IMR-90 (cell line): ENCODE data around the gene HAGHL. TPM values are rescaled to one million over a fixed set of nuclear protein-coding genes. Genes with fewer than 3 reads are reported as not detected.
A peak's percentile ranks its signal among the peaks of the same experiment; 100 is the strongest.

Experiments used
- ATAC-seq: fragments of 200-7000 bp; cut with Tn5 transposase; 2 replicates; pipeline ENCODE4 v1.9.1; 2020; ENCODE audit warnings: low read depth, mild to moderate bottlenecking, moderate library complexity
- BruUV-seq: library from RNA; stranded (reverse); fragments of 400-500 nt; replicated peaks from 2 replicates; lab custom pipeline; 2021; lab: Mats Ljungman, UMichigan
- CTCF ChIA-PET: fragments of 300-600 bp; formaldehyde crosslinking; extraction: SDS; loops from one replicate; lab custom pipeline; 2021; ENCODE audit warnings: antibody characterized with exemption; lab: Yijun Ruan, JAX
- POLR2A ChIA-PET: fragments of 300-600 bp; sonication (Branson Sonifier 250); formaldehyde crosslinking; loops from one replicate; lab custom pipeline; 2022; ENCODE audit warnings: antibody characterized with exemption; ENCODE audit not compliant: unreplicated experiment; lab: Charles Lee
- DNase-seq: peaks from one replicate; pipeline ENCODE4 v3.0.0; 2013
- H2AFZ ChIP-seq: replicated peaks from 2 replicates; pipeline ENCODE3; 2013; ENCODE audit warnings: low read length, mild to moderate bottlenecking; ENCODE audit not compliant: poor library complexity
- H2AK5ac ChIP-seq: 2 replicates; pipeline ENCODE4 v1.6.1; 2013; ENCODE audit warnings: low read depth, low read length, inconsistent platforms
- H2AK9ac ChIP-seq: replicated peaks from 2 replicates; pipeline ENCODE3; 2013; ENCODE audit warnings: mild to moderate bottlenecking, low read depth, low read length, moderate library complexity; ENCODE audit not compliant: poor library complexity
- H2BK120ac ChIP-seq: 2 replicates; pipeline ENCODE4 v1.6.1; 2013; ENCODE audit warnings: low read depth, low read length, inconsistent platforms
- H2BK15ac ChIP-seq: 3 replicates; pipeline ENCODE4 v1.6.1; 2013; ENCODE audit warnings: low read depth, low read length, inconsistent platforms
- H2BK20ac ChIP-seq: 2 replicates; pipeline ENCODE4 v1.6.1; 2013; ENCODE audit warnings: low read depth, mild to moderate bottlenecking, inconsistent platforms, low read length, moderate library complexity
- H2BK5ac ChIP-seq: 2 replicates; pipeline ENCODE4 v1.6.1; 2013; ENCODE audit warnings: mild to moderate bottlenecking, low read depth, low read length, inconsistent platforms; ENCODE audit not compliant: poor library complexity, severe bottlenecking
- H3K14ac ChIP-seq: replicated peaks from 2 replicates; pipeline ENCODE4 v1.6.1; 2013; ENCODE audit warnings: low read depth, low read length, inconsistent platforms
- H3K18ac ChIP-seq: 2 replicates; pipeline ENCODE4 v1.6.1; 2013; ENCODE audit warnings: low read depth, low read length, control low read depth
- H3K23ac ChIP-seq: 2 replicates; pipeline ENCODE4 v1.6.1; 2013; ENCODE audit warnings: low read depth, low read length, inconsistent platforms
- H3K27ac ChIP-seq: 2 replicates; pipeline ENCODE4 v1.5.1; 2013; ENCODE audit warnings: mild to moderate bottlenecking, control low read depth, low read length; ENCODE audit not compliant: insufficient read depth
- H3K27me3 ChIP-seq: 2 replicates; pipeline ENCODE4 v1.6.1; 2013; ENCODE audit warnings: low read length; ENCODE audit not compliant: control insufficient read depth, insufficient read depth
- H3K36me3 ChIP-seq: 2 replicates; pipeline ENCODE4 v1.6.1; 2013; ENCODE audit warnings: low read length, mixed read lengths; ENCODE audit not compliant: control insufficient read depth, insufficient read depth
- H3K4ac ChIP-seq: 2 replicates; pipeline ENCODE4 v1.6.1; 2013; ENCODE audit warnings: low read depth, low read length, inconsistent platforms
- H3K4me1 ChIP-seq: 2 replicates; pipeline ENCODE4 v1.6.1; 2013; ENCODE audit warnings: low read length, mixed read lengths; ENCODE audit not compliant: control insufficient read depth, insufficient read depth
- H3K4me2 ChIP-seq: 2 replicates; pipeline ENCODE4 v1.6.1; 2013; ENCODE audit warnings: low read depth, mild to moderate bottlenecking, control low read depth, low read length, moderate library complexity
- H3K4me3 ChIP-seq: 2 replicates; pipeline ENCODE4 v1.5.1; 2013; ENCODE audit warnings: low read depth, mild to moderate bottlenecking, control low read depth, low read length, moderate library complexity; ENCODE audit not compliant: insufficient read depth
- H3K56ac ChIP-seq: 2 replicates; pipeline ENCODE4 v1.6.1; 2013; ENCODE audit warnings: low read length, inconsistent platforms; ENCODE audit not compliant: insufficient read depth; ENCODE audit errors: extremely low read depth
- H3K79me1 ChIP-seq, 2 experiments: 2 replicates each; pipeline ENCODE4 v1.6.1; 2013; ENCODE audit warnings: low read length in 2 of 2, inconsistent platforms in 1 of 2, low read depth in 1 of 2
- H3K9ac ChIP-seq: 2 replicates; pipeline ENCODE4 v1.6.1; 2013; ENCODE audit warnings: low read depth, low read length, control low read depth
- H3K9me1 ChIP-seq: 2 replicates; pipeline ENCODE4 v1.6.1; 2013; ENCODE audit warnings: low read length, inconsistent platforms; ENCODE audit not compliant: insufficient read depth
- H3K9me3 ChIP-seq: 2 replicates; pipeline ENCODE4 v1.6.1; 2013; ENCODE audit warnings: low read length; ENCODE audit not compliant: control insufficient read depth, insufficient read depth
- H4K20me1 ChIP-seq: 2 replicates; pipeline ENCODE4 v1.6.1; 2013; ENCODE audit warnings: low read length, inconsistent platforms; ENCODE audit not compliant: insufficient read depth
- H4K5ac ChIP-seq: 2 replicates; pipeline ENCODE4 v1.6.1; 2013; ENCODE audit warnings: mild to moderate bottlenecking, low read depth, low read length, control low read depth
- H4K8ac ChIP-seq, 2 experiments: 2 replicates each; pipeline ENCODE4 v1.6.1; 2013; ENCODE audit warnings: low read depth in 2 of 2, low read length in 2 of 2, control low read depth in 1 of 2, inconsistent platforms in 1 of 2
- H4K91ac ChIP-seq: 2 replicates; pipeline ENCODE4 v1.6.1; 2013; ENCODE audit warnings: low read depth, low read length, inconsistent platforms; ENCODE audit not compliant: insufficient read depth
- BHLHE40 ChIP-seq: fragments of 150-350 bp; IDR thresholded peaks from 2 replicates; pipeline ENCODE4 v1.6.1; 2016; ENCODE audit warnings: mild to moderate bottlenecking, low read depth, low read length
- CEBPB ChIP-seq: IDR thresholded peaks from 2 replicates; pipeline ENCODE4 v1.6.1; 2012; ENCODE audit warnings: low read depth, low read length, improper control_type of control experiment
- CHD1 ChIP-seq: IDR thresholded peaks from 2 replicates; pipeline ENCODE4 v1.6.1; 2012; ENCODE audit warnings: low read depth, low read length, improper control_type of control experiment
- ELK1 ChIP-seq: fragments of 150-350 bp; IDR thresholded peaks from 2 replicates; pipeline ENCODE4 v1.6.1; 2016; ENCODE audit warnings: low read depth, mild to moderate bottlenecking, low read length, moderate library complexity, borderline replicate concordance
- FOS ChIP-seq: fragments of 150-350 bp; IDR thresholded peaks from 2 replicates; pipeline ENCODE4 v1.6.1; 2016; ENCODE audit warnings: low read depth, low read length
- MAFK ChIP-seq: IDR thresholded peaks from 2 replicates; pipeline ENCODE4 v1.6.1; 2012; ENCODE audit warnings: low read depth, low read length, improper control_type of control experiment
- MAZ ChIP-seq: IDR thresholded peaks from 2 replicates; pipeline ENCODE4 v1.6.1; 2012; ENCODE audit warnings: low read depth, mild to moderate bottlenecking, low read length, improper control_type of control experiment, moderate library complexity, borderline replicate concordance
- MXI1 ChIP-seq: IDR thresholded peaks from 2 replicates; pipeline ENCODE4 v1.6.1; 2012; ENCODE audit warnings: low read depth, mild to moderate bottlenecking, low read length, moderate library complexity, borderline replicate concordance
- NFE2L2 ChIP-seq: fragments of 150-350 bp; IDR thresholded peaks from 2 replicates; pipeline ENCODE4 v1.6.1; 2016; ENCODE audit warnings: low read depth, mild to moderate bottlenecking, low read length
- POLR2A ChIP-seq: IDR thresholded peaks from 2 replicates; pipeline ENCODE4 v1.6.1; 2012; ENCODE audit warnings: mild to moderate bottlenecking, low read depth, low read length
- RAD21 ChIP-seq: IDR thresholded peaks from 2 replicates; pipeline ENCODE4 v1.6.1; 2012; ENCODE audit warnings: low read length, improper control_type of control experiment
- RCOR1 ChIP-seq: IDR thresholded peaks from 2 replicates; pipeline ENCODE4 v1.6.1; 2012; ENCODE audit warnings: mild to moderate bottlenecking, low read length, improper control_type of control experiment; ENCODE audit not compliant: insufficient replicate concordance
- RFX5 ChIP-seq: IDR thresholded peaks from 2 replicates; pipeline ENCODE4 v1.8.0; 2012; ENCODE audit warnings: low read depth, mild to moderate bottlenecking, low read length, moderate library complexity
- SMC3 ChIP-seq: fragments of 150-350 bp; IDR thresholded peaks from 2 replicates; pipeline ENCODE4 v1.6.1; 2016; ENCODE audit warnings: low read depth, mild to moderate bottlenecking, antibody characterized with exemption, low read length, moderate library complexity
- USF2 ChIP-seq: fragments of 150-350 bp; IDR thresholded peaks from 2 replicates; pipeline ENCODE4 v1.6.1; 2017; ENCODE audit warnings: mild to moderate bottlenecking, antibody characterized with exemption, low read length, low read depth
- WGBS, 2 experiments: methylation state at CpG; one replicate each; pipeline versions ENCODE4 v1.1.5 to v1.1.7; 2013; ENCODE audit warnings: missing lambda C conversion rate in 2 of 2; ENCODE audit not compliant: insufficient read length in 1 of 2; ENCODE audit errors: extremely low coverage in 2 of 2; 5-methylcytosine and 5-hydroxymethylcytosine counted together
- dilution Hi-C: fragments of 300-500 bp; cut with HindIII; formaldehyde crosslinking; loops from one replicate; pipeline ENCODE4 v1.14.3; 2018; ENCODE audit warnings: low sequenced_read_pairs; ENCODE audit not compliant: unreplicated experiment
- in situ Hi-C: fragments of 300-500 bp; cut with MboI; formaldehyde crosslinking; loops from 3 replicates; pipeline ENCODE4 v1.14.3; 2019; ENCODE audit warnings: low sequenced_read_pairs, inconsistent platforms, mixed read lengths
- intact Hi-C: fragments of 100-400 bp; cut with micrococcal nuclease; formaldehyde crosslinking; loops from 2 replicates; pipeline ENCODE4 v1.10.0; 2022
- polyA plus RNA-seq, 3 experiments: library from polyadenylated mRNA; depleted of rRNA; stranded (reverse); fragments of >200 nt; gene quantifications; 2 replicates each; pipeline ENCODE4 v1.2.3, GENCODE V29; 2012; ENCODE audit warnings: low replicate concordance in 1 of 3
- total RNA-seq: library from RNA; depleted of rRNA; stranded (reverse); fragments of >200 nt; gene quantifications from 2 replicates; pipeline ENCODE4 v1.2.3, GENCODE V29; 2012

HAGHL gene
- total and polyA plus RNA-seq, 2 of the 4 experiments (the other 2 are of a cell fraction) = 3.0 to 12.5 TPM

DNA sequence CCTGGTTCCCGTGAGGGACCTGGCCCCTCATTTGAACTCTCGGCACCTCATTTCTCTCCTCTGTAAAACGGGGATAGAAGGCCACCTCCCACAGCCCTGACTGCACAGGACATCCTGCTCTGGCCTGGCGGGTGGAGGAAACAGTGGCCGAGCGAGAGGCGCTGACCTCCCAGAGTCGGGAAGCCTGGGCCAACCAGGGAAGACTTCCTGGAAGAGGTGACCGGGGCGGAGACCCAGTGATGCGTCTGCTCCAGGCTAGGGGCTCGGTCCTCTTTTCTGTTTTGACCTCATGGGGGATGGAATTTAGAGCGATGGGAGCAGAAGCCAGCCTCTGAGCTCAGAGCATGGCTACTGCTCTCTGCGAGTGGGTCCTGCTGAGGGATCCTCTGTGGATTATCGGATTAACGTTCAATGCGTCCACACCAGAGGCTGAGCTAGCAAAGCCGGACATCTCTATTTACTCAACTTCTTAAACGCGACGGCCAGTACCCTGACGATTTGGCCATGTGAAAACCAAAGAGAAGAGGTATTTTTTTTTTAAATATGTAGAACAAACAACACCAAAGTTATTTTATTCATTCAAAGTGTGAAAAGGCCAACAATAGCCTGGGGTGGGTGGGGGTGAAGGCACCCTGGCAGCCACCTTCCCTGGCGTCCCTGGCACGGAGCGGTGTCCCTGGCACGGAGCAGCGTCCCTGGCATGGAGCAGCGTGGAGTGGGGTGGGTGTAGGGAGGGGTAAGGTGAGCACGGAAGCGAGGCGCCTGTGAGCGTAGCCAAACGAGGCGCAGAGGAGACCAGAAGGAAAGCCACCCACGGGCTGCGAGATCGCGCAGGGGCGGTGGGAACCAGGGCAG is 24.5 kb downstream of the HAGHL start (continued):
- TF ChIP-seq RAD21 = no peak

DNA sequence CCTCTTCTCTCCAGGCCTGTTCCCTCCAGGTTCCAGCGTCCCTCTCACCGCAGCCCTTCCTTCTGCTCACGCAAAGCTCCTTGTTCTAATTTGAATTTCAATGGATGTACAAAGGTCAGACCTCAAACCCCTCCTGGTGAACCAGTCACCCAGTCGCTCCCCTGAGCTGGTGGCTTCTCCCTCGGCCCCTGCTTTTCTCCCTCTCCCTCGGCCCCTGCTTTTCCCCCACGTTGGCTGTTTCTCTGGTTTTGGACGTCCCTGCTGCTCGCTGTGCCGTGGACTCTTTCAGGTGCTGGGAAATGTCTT is 25.1 kb downstream of the HAGHL start:
- Histone ChIP-seq H4K8ac (no peak overlapping the region), H3K36me3 (no peaks in the 10 kb centered on the region), H3K9me3 (peaks cover 3% of the 10 kb centered on the region), H3K4me2 (no peak overlapping the region), H4K20me1 (no peaks in the 10 kb centered on the region), H3K79me1 (no peaks in the 10 kb centered on the region), H3K9me1 (no peaks in the 10 kb centered on the region), H3K23ac (no peak overlapping the region), H2BK120ac (no peak overlapping the region), H3K4me3 (no peak overlapping the region), H3K4me1 (no peaks in the 10 kb centered on the region), H3K56ac (no peak overlapping the region), H3K18ac (no peak overlapping the region), H2AK5ac (no peak overlapping the region), H2AK9ac (no peak overlapping the region), H4K91ac (no peak overlapping the region), H2BK5ac (no peak overlapping the region), H4K5ac (no peak overlapping the region), H2BK20ac (no peak overlapping the region), H3K14ac (no peak overlapping the region), H3K27ac (no peak overlapping the region), H2BK15ac (no peak overlapping the region), H3K27me3 (peaks cover 11% of the 10 kb centered on the region), H3K4ac (no peak overlapping the region), H3K9ac (no peak overlapping the region), H2AFZ (peak overlapping the region; percentile 67)
- CTCF ChIA-PET = no interaction called here
- DNase-seq = no peak
- intact Hi-C loops = no loop called here
- WGBS, 2 experiments = 28% methylated on average over 5 of the region's 10 CpGs; no CpG with 5 or more reads in 1 of the 2 experiments
- dilution Hi-C loops = no loop called here
- in situ Hi-C loops = no loop called here
- no TSS peak for BruUV-seq
- POLR2A ChIA-PET = no interaction called here
- ATAC-seq = no peak
- TF ChIP-seq FOS = no peak
- TF ChIP-seq RFX5 = no peak
- no peak for TF ChIP-seq MXI1
- no peak for TF ChIP-seq BHLHE40
- TF ChIP-seq ELK1 = no peak
- no peak for TF ChIP-seq MAFK
- no peak for TF ChIP-seq RAD21
- no peak for TF ChIP-seq CEBPB
- TF ChIP-seq CHD1 = no peak
- no peak for TF ChIP-seq USF2
- no peak for TF ChIP-seq NFE2L2
- no peak for TF ChIP-seq RCOR1
- no peak for TF ChIP-seq SMC3
- no peak for TF ChIP-seq POLR2A
- no peak for TF ChIP-seq MAZ
